GM12864 (cell line): Measurements from ENCODE around the gene ZDHHC14.

Source experiments
- DNase-seq: peaks from one replicate; pipeline ENCODE4 v3.0.0-alpha.2; 2011; ENCODE audit warnings: low read depth
- H3K4me3 ChIP-seq: 2 replicates; pipeline ENCODE4 v1.5.1; 2011; ENCODE audit warnings: mild to moderate bottlenecking, low read depth, low read length, control low read depth
- CTCF ChIP-seq: IDR thresholded peaks from 2 replicates; pipeline ENCODE4 v1.5.1; 2011; ENCODE audit warnings: low read depth, mild to moderate bottlenecking, moderate library complexity, low read length, control low read depth, inconsistent platforms; ENCODE audit errors: missing control alignments

ZDHHC14 gene

DNA sequence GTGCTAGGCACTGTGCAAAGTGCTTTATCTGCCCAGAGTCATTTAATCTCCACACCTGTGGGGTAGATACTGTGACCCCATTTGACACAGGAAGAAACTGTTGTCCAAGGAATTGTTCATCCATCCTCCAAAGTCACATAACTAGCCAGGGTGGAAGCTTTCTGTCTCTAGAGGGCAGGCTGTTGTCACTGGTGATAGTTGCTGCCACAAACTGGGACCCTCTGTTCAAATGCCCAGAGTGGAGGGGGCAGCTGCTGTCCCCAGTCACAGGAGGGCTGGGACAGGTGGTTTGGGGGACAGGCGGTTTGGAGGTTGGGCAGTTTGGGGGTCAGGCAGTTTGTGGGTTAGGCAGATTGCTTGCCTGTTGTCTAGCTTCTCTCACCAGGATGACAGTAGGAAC, 41.6 kb upstream of the ZDHHC14 start:
- H3K4me3 ChIP-seq, result no peak overlapping the region
- TF ChIP-seq CTCF, result no peak
- DNase-seq, result no peak

GRCh38 chr6:157343732-157344131, 37.3 kb upstream of the ZDHHC14 start:
- DNase-seq, result no peak
- TF ChIP-seq CTCF, result no peak
- H3K4me3 ChIP-seq, result no peak overlapping the region

DNA sequence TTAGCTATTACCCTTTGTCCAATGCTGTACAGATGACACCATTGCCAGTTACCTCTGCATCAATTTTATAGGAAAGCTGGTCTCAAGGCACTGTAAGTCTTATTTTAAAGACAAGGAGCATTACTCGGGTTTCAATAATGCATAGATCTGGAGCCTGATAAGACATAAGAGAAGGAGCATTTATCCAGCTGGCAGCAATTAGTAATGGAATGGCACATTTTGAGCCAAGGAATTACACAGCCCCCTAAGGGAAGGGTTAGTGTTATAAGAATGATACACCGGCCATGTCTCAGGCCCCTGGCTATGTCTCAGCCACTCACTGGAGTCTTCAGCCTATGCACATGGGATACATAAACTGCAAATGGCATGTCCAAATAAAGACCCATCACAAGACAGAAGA, 34.6 kb upstream of the ZDHHC14 start:
- TF ChIP-seq CTCF, result no peak
- H3K4me3 ChIP-seq, result no peak overlapping the region
- no peak for DNase-seq

DNA sequence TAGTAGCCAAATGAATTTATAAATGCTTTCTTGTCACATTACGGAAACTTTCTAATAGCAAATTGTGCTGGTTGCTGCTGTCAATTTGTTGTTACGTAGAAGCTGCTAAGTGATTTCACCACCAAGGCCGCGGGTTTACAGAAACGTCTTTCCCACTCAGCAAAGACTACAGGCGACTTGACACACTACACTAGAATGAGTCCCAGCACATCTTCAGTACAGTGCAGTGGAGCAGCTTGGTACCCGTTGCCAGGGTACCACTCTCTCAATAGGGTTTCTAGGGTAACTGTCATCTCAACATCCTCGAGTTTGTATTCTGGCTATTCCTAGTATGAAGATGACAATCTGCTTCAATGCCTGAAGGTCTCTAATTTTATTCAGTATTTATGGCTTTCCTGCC, 22.7 kb upstream of the ZDHHC14 start:
- no peak for DNase-seq
- no peak overlapping the region for H3K4me3 ChIP-seq
- no peak for TF ChIP-seq CTCF

- H3K4me3 ChIP-seq, result no peak overlapping the region
- DNase-seq, result no peak
- TF ChIP-seq CTCF, result no peak
Observed at GRCh38 chr6:157361886-157362285, 19.1 kb upstream of the ZDHHC14 start.

GRCh38 chr6:157364705-157365104, 16.3 kb upstream of the ZDHHC14 start:
- no peak overlapping the region for H3K4me3 ChIP-seq
- no peak for DNase-seq
- TF ChIP-seq CTCF, result no peak

GRCh38 chr6:157366648-157367047, 14.3 kb upstream of the ZDHHC14 start:
- DNase-seq, result no peak
- no peak for TF ChIP-seq CTCF
- no peak overlapping the region for H3K4me3 ChIP-seq
